Activated T-cell treated with anti-CD3 and anti-CD28 coated beads, Interleukin-2, amount 50 U/mL, for 72 hours (primary cell): Measurements from ENCODE around the gene LAPTM5. TPM values are rescaled to one million over a fixed set of nuclear protein-coding genes. Genes with fewer than 3 reads are reported as not detected.
A peak's percentile ranks its signal among the peaks of the same experiment; 100 is the strongest.

ENCODE experiments used
- ATAC-seq, 2 donors: fragments of 150-1000 bp; cut with Tn5 transposase; replicated peaks in 1 of 2; 2 replicates each; pipeline ENCODE4 v1.10.0; 2021; ENCODE audit warnings: moderate library complexity in 2 of 2, mild to moderate bottlenecking in 1 of 2
- DNase-seq, 2 donors: peaks; one replicate each; pipeline ENCODE4 v3.0.0; 2021 to 2022; ENCODE audit warnings: mixed read lengths in 1 of 2
- H3K27ac Mint-ChIP-seq: one replicate; pipeline ENCODE4 v1.8.0; 2022; ENCODE audit warnings: mild to moderate bottlenecking, moderate library complexity, mixed read lengths
- H3K27me3 Mint-ChIP-seq: one replicate; pipeline ENCODE4 v1.8.0; 2022; ENCODE audit warnings: low read depth, mixed read lengths
- H3K36me3 Mint-ChIP-seq, 2 donors: one replicate each; pipeline ENCODE4 v1.8.0; 2022; ENCODE audit warnings: mixed read lengths in 2 of 2, mild to moderate bottlenecking in 1 of 2; ENCODE audit not compliant: insufficient read depth in 2 of 2
- H3K4me1 Mint-ChIP-seq: one replicate; pipeline ENCODE4 v1.8.0; 2022; ENCODE audit warnings: low read depth, mixed read lengths
- H3K4me3 Mint-ChIP-seq, 2 donors: one replicate each; pipeline ENCODE4 v1.8.0; 2022; ENCODE audit warnings: mild to moderate bottlenecking in 2 of 2, mixed read lengths in 2 of 2, moderate library complexity in 2 of 2
- H3K9me3 Mint-ChIP-seq, 2 donors: one replicate each; pipeline ENCODE4 v1.8.0; 2022; ENCODE audit warnings: mixed read lengths in 2 of 2
- total RNA-seq, 2 donors: library from RNA; stranded (reverse); gene quantifications; one replicate each; pipeline ENCODE4 v1.2.3, GENCODE V29; 2022

The LAPTM5 gene, protein sequence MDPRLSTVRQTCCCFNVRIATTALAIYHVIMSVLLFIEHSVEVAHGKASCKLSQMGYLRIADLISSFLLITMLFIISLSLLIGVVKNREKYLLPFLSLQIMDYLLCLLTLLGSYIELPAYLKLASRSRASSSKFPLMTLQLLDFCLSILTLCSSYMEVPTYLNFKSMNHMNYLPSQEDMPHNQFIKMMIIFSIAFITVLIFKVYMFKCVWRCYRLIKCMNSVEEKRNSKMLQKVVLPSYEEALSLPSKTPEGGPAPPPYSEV
- 100 to 1,000 TPM; 220 to 281 TPM for total RNA-seq

DNA sequence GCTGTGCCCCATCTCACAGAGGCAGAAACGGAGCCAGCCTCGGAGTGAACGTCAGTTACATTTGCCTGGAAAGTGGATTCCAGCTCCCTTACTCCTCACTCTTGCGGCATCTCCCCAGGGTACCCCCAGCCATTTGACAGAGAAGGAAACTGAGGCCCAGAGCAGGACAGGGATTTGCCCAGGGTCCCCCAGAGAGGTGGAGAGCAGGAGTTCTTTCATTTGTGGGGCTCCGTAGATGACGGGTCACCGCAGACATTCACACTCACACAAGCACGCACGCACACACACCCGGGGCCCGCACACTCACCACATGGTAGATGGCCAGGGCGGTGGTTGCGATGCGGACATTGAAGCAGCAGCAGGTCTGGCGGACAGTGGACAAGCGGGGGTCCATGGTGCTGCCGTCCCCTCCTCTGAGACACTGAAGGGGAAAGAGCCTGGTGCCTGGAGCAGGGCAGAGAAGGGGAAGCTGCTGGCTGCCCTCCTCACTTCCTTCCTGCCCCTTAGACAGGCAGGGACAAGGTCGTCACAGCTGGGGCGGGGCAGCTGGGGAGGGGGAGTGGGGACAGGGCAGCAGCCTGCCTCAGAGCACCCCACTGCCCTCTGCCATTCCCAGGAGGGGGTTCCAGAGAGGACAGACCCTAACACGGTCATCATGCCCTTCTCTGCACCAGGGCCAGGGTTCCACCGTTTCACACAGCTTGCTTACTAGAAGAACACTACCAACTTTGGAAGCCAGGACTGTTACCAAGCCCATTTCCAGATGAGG lies at the start of gene LAPTM5:
Gene LAPTM5 (minus strand): TSS at position 423 of the 769 bp plus-strand sequence. CDS start 29 bp downstream, at position 394.
- Mint-ChIP-seq H3K27me3 (no peaks in the 10 kb centered on the region), H3K4me1 (peaks cover 98% of the 10 kb centered on the region), H3K27ac (peak within 1 kb of the TSS; percentile 96), H3K4me3 (peak within 1 kb of the TSS; percentile 92 to 99), H3K9me3 (no peaks in the 10 kb centered on the region), H3K36me3 (peaks cover 2 to 8% of the 10 kb centered on the region in 2 donors)
- ATAC-seq (peak; percentile 30 to 51), DNase-seq (peak; percentile 56 to 64)

DNA sequence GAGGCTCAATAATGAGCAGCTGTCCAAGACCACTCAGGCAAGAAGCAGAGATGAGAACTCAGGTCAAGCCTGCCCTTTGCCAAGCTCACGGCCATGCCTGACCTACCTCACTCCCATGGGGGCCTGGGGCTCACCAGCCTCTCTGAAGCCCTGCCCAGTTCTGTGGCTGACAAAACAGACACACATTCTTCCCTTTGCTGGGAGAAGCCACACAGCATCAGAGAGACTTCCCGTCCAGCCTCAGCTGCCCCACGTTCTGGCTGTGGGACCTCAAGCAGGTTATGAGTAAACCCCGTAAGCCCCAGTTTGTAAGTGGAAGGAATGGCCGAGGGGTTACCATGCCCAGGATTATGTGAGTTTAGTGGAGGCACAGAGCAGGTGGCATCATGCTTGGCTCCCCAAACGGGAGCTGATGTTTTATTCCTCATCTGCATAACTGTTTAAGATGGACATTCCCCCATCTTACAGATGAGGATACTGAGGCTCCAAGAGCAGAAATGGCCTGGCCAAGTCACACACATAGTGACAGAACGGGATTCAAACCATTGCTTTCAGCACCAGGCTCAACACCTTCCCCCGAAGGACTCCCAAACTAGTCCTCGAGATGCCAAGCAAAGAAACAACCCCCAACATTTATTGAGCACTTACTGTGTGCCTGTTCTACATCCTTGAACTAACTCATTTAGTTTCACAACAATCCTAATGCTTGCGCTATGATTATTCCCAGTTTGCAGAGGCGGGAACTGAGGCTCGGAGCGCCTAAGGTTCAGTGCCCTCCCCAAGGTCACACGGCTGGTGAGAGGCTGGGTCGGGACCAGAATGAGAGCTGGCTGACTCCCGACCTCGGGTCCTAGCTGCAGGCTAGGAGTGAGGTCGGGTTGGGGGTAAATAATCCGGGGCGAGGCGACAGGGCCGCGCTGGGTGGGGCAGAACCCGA lies 49.1 kb upstream of the LAPTM5 start:
- DNase-seq, result no peak
- no peaks in the 10 kb centered on the region for H3K4me1 Mint-ChIP-seq
- no peaks in the 10 kb centered on the region for H3K36me3 Mint-ChIP-seq
- ATAC-seq, result no peak
- peaks cover 67% of the 10 kb centered on the region for H3K27me3 Mint-ChIP-seq
- no peak overlapping the region for H3K27ac Mint-ChIP-seq
- no peak overlapping the region for H3K4me3 Mint-ChIP-seq
- H3K9me3 Mint-ChIP-seq, result no peaks in the 10 kb centered on the region

DNA sequence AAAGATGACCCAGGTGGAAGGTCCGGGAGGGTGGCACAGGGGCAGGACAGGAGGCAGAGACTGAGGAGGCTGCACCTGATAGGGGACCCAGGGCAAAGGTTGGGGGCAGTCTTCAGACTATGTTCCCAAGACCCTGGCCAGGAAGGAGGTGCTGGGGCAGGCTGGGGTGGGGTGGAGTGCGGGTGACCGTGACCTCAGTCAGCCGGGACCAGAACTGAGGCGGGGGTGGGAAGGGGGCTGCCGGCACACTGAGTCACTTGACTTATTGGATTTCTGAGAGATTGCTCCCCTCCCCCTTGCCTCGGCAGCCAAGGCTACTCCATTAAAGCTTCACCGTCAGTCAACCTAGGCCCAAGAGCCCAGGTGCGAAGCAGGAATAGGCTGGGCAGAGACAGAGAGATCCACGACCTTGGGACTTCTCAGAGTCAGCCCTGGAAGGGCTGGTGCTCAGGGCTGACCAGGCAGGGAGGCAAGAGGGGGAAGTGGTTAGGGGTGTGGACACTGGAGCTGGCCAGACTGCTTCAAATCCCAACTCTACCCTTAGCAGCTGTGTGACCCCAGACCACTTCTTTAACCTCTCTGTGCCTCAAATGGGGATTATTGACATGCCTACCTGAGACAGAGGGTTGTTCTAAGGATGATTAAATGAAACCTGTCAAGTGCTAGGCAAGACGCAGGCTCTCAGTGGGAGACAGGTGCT lies 47.9 kb upstream of the LAPTM5 start:
- peaks cover 62% of the 10 kb centered on the region for H3K27me3 Mint-ChIP-seq

DNA sequence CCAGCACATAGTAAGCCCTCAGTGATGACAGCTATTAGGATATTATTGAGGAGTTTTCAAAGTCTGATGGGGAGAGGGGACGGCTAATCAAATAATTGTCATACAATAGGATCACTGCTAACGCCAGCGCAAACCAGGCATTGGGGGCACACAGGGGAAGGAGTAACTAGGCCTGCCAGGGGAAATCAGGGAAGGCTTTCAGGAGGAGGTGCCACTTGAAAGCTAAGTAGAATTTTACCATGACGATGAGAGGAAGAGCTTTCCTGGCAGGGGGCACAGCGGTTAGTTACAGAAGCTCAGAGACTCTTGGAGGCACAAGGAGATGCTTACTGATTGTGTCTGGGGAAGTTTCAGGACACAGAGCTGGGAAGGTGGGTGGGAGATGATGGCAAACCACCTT lies 47.2 kb upstream of the LAPTM5 start:
- DNase-seq (no peak), ATAC-seq (no peak)
- Mint-ChIP-seq H3K4me3 (no peak overlapping the region), H3K27ac (no peak overlapping the region), H3K9me3 (no peaks in the 10 kb centered on the region), H3K4me1 (no peaks in the 10 kb centered on the region), H3K27me3 (peaks cover 55% of the 10 kb centered on the region), H3K36me3 (no peaks in the 10 kb centered on the region)

More for the DNA sequence above, 47.9 kb upstream of the LAPTM5 start:
- H3K36me3 Mint-ChIP-seq, result no peaks in the 10 kb centered on the region
- DNase-seq (no peak), ATAC-seq (no peak)
- H3K4me3 Mint-ChIP-seq, result no peak overlapping the region
- H3K9me3 Mint-ChIP-seq, result no peaks in the 10 kb centered on the region
- H3K27ac Mint-ChIP-seq, result no peak overlapping the region
- no peaks in the 10 kb centered on the region for H3K4me1 Mint-ChIP-seq

DNA sequence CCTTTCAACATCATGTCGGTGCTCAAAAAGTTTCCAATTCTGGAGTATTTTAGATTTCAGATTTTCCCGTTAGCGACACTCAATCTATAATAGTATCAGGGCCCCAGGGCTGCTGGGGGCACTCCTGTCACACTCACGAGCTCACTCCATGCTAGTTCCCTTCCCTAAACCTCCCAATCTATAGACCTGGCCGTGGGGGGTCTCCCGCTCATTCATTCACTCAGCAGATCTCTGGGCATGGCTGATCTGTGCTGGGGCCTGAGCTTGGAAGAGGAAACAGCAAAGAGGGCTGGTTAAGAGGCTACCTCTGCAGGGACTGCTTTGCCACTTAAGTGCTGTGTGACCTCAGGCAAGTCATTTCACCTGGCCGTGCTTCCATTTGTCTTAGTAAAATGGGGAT lies 46.8 kb upstream of the LAPTM5 start:
- DNase-seq (no peak), ATAC-seq (no peak)
- no peaks in the 10 kb centered on the region for H3K9me3 Mint-ChIP-seq
- H3K4me1 Mint-ChIP-seq, result no peaks in the 10 kb centered on the region
- H3K27me3 Mint-ChIP-seq, result peaks cover 53% of the 10 kb centered on the region
- H3K27ac Mint-ChIP-seq, result no peak overlapping the region
- no peak overlapping the region for H3K4me3 Mint-ChIP-seq
- no peaks in the 10 kb centered on the region for H3K36me3 Mint-ChIP-seq

DNA sequence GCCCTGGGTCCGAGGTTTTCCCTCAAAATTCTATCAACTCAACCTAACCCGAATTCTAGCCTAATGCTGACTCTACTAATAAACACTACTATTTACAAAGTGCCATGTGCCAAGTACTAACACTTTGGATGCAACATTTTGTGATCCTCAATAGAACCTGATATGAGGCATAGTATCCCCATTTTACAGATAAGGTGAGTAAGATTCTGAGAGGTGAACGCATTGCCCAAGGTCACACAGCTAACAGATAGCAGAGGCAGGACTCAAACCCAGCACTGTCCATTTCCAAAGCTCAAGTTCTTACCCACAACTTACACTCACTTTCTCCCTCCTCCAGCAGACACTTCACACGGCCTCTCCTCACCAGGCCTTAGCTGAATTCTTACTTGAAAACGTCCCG lies 46.0 kb upstream of the LAPTM5 start:
- Mint-ChIP-seq H3K9me3 (no peaks in the 10 kb centered on the region), H3K36me3 (no peaks in the 10 kb centered on the region), H3K27me3 (peaks cover 45% of the 10 kb centered on the region), H3K27ac (no peak overlapping the region), H3K4me3 (no peak overlapping the region), H3K4me1 (peaks cover 2% of the 10 kb centered on the region)
- DNase-seq, result no peak
- ATAC-seq, result no peak

DNA sequence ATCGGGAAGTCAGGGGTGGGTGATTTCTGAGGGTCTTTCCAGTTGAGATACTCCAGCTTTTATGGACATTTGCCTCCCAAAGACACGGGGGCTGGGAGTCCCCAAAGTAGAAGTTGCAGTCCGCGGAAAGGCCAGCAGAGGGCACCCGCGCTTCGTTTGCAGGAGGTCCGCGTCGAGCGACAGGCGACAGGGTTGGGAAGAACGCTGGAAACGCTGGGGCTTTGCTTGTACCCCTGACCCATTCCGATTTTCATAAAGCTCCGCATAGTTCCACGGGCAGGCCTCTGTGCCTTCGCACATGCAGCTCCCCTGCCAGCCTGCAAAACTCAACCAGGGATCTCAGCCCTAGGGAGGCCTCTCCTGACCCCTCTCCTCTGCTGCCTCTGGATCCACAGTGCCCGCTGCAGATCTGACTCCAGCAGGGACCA lies 44.2 kb upstream of the LAPTM5 start:
- peaks cover 8% of the 10 kb centered on the region for H3K4me1 Mint-ChIP-seq

DNA sequence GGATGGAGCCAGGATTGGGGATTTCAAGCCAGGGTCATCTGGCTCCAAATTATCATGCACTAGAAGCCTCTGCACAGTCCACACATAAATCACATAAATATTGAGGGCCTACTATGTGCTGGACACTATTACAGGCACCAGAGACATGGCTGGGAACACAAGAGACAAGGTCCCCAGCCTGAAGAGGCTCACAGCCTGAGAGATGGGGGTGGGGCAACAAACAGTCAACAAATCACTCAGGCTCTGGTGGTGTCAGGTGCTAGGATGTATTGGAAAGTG lies 41.6 kb upstream of the LAPTM5 start:
- no peaks in the 10 kb centered on the region for H3K9me3 Mint-ChIP-seq
- no peaks in the 10 kb centered on the region for H3K36me3 Mint-ChIP-seq
- peaks cover 8% of the 10 kb centered on the region for H3K4me1 Mint-ChIP-seq
- DNase-seq, result no peak
- no peak overlapping the region for H3K4me3 Mint-ChIP-seq
- peaks cover 15% of the 10 kb centered on the region for H3K27me3 Mint-ChIP-seq
- no peak overlapping the region for H3K27ac Mint-ChIP-seq
- ATAC-seq, result no peak

More for the DNA sequence above, 44.2 kb upstream of the LAPTM5 start:
- DNase-seq, result peak; percentile 77 to 86
- peak; percentile 72 to 75 for ATAC-seq
- Mint-ChIP-seq H3K27me3 (peaks cover 35% of the 10 kb centered on the region), H3K9me3 (no peaks in the 10 kb centered on the region), H3K27ac (no peak overlapping the region), H3K4me3 (no peak overlapping the region), H3K36me3 (no peaks in the 10 kb centered on the region)

DNA sequence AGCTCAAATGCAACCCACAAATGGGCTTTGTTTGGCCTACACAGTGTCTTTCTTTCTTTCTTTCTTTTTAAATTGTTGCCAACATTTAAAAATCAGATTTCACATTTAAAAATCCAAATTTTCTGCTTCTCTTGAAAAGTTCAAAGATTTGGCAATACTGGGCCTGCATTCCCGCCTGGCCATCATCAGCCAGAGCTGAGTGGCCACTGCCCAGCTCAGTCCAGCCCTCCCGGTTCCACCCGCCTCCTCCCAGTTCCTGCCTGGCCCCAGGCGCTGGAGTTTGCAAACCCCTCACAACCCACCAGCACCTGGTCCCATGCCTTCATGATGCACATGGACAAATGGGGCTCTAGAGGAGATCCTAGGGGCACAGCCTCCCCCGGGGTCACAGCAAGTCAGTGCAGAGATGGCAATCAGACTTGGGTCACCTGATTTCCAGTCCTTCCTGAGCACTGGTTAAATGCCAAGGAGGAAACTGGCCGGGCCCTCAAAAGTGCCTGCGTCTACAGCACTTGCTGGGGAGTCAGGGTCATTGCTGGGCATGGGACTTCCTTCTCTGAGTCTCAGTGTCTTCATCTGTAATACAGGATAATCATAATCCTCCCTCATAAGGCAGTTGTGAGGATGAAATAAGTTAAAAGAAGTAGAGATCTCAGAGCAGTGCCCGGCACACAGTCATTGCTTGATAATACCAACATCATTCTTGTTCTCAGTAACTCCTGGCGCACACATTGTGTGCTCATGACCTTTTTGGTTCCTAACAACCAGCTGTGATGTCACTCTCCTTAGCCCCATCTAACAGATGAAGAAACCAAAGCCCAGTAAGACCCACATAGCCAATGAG lies 41.0 kb upstream of the LAPTM5 start:
- H3K36me3 Mint-ChIP-seq, result no peaks in the 10 kb centered on the region
- no peaks in the 10 kb centered on the region for H3K9me3 Mint-ChIP-seq
- peaks cover 8% of the 10 kb centered on the region for H3K4me1 Mint-ChIP-seq
- ATAC-seq, result no peak
- no peak for DNase-seq
- H3K27me3 Mint-ChIP-seq, result peaks cover 10% of the 10 kb centered on the region
- no peak overlapping the region for H3K27ac Mint-ChIP-seq
- H3K4me3 Mint-ChIP-seq, result no peak overlapping the region

DNA sequence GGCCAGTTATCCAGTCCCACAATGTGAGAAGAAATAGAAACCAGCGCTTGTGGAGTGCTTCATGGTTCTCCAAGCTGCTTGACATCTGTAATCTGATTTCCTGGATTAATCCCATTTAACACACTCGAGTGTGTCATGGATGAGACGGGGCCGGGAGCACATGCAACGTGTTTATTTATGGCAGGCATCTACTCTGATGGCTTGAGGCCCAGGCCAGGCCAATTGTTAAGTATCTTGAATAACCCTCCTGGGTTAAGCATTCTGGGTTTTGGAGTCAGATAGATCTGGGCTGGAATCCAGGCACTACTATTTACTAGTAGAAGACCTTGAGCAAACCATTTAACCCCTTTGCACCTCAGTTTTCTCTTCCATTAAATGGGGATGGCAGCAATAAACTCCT lies 37.5 kb upstream of the LAPTM5 start:
- DNase-seq (no peak), ATAC-seq (no peak)
- Mint-ChIP-seq H3K9me3 (no peaks in the 10 kb centered on the region), H3K4me1 (peaks cover 18% of the 10 kb centered on the region), H3K36me3 (no peaks in the 10 kb centered on the region), H3K4me3 (no peak overlapping the region), H3K27me3 (peaks cover 15% of the 10 kb centered on the region), H3K27ac (no peak overlapping the region)

DNA sequence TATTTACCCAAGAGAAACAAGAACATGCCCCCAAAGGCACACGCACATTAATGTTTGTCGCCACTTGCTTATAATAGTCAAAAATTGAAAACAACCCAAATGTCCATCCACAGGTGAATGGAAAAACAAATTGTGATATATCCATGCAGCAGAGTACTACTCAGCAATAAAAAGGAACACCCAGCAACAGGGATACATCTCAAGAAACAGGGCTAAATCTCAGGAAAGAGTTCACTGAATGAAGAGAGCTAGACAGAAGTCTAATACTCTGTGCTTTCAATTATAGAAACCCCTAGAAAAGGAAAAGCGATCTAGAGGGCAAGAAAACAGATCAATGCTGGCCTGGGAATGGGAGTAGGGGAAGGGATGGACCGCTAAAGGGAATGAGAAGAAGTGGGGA lies 36.7 kb upstream of the LAPTM5 start:
- no peaks in the 10 kb centered on the region for H3K9me3 Mint-ChIP-seq

DNA sequence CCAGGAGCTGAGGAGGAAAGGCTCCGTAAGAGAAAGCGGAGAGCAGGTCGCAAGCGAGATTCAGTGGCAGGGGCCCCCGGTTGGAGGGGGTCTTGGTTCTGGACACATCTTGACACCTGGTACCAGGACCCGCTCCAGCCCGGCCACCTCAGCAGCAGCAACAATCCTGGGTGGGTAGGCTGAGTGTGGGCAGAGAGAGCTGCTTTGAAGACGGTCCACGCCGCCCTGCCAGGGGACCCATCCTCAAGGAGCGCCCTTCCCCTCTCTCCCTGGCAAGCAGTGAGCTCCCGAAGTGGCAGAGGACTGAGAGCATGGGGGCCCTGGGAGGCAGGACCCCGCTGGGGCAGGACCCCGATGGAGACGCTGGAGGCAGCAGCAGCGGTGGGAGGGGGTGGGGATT lies 35.6 kb upstream of the LAPTM5 start:
- H3K27me3 Mint-ChIP-seq, result peaks cover 20% of the 10 kb centered on the region
- no peak overlapping the region for H3K4me3 Mint-ChIP-seq
- ATAC-seq (no peak), DNase-seq (no peak)
- H3K4me1 Mint-ChIP-seq, result peaks cover 12% of the 10 kb centered on the region
- H3K27ac Mint-ChIP-seq, result no peak overlapping the region
- no peaks in the 10 kb centered on the region for H3K36me3 Mint-ChIP-seq
- no peaks in the 10 kb centered on the region for H3K9me3 Mint-ChIP-seq

More for the DNA sequence above, 36.7 kb upstream of the LAPTM5 start:
- DNase-seq, result no peak
- Mint-ChIP-seq H3K27ac (no peak overlapping the region), H3K36me3 (no peaks in the 10 kb centered on the region), H3K27me3 (peaks cover 15% of the 10 kb centered on the region), H3K4me1 (peaks cover 18% of the 10 kb centered on the region), H3K4me3 (no peak overlapping the region)
- no peak for ATAC-seq
